PFSK-1 (cell line): ENCODE measurements around the gene SLC38A9.

Source experiments
- POLR2AphosphoS5 ChIP-seq: IDR thresholded peaks from 2 replicates; pipeline ENCODE4 v1.6.1; 2012; ENCODE audit warnings: low read depth, mild to moderate bottlenecking, control low read depth, low read length, moderate library complexity
- TAF1 ChIP-seq: IDR thresholded peaks from 2 replicates; pipeline ENCODE4 v1.6.1; 2012; ENCODE audit warnings: low read length, control low read depth, borderline replicate concordance; ENCODE audit not compliant: insufficient read depth
- TF ChIP-seq, protein P1 (sequence below), 2 experiments: IDR thresholded peaks; 2 replicates each; pipeline versions ENCODE4 v1.6.1 to v1.8.0; 2011 to 2012; ENCODE audit warnings: low read depth in 2 of 2, low read length in 2 of 2, control low read depth in 1 of 2, inconsistent platforms in 1 of 2, mild to moderate bottlenecking in 1 of 2, moderate library complexity in 1 of 2; ENCODE audit not compliant: insufficient read depth in 1 of 2

DNA sequence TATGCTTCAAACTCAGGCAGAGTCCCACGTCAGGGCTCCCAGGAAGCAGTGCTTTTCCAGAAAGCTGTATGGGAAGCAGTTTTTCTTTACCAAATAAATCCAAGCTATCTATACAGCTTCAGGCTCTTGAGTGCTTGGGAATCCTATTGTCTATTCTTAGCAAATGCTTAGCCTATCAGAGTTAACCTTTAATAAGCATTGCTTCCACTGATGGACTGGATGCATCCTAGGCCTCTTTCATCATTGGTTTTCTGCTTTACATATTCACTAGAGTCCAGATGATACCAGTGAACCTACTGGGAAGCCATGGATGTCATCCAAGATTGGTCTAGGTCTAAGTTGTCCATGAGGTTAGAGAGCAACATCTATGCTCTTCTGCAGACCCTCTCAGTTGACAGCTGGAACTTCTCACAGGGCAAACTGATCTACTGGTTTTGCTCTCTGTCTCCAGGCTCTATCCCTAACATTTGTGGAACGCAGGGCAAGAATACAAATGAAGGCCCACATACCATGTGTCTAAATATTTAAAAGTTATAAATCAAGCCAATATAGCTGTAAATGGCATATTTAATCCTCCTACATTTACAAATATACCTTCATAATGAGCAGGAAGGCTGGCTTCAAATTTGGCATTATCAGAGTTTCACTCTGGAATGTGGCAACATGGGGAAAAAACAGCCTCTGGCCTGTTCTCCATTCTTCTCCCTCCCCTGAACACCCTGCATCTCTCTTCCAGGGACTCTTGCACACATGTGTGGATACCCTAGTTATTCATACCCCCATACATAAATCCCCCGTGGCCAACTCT lies 127.5 kb downstream of the SLC38A9 start:
- TF ChIP-seq, protein P1, sequence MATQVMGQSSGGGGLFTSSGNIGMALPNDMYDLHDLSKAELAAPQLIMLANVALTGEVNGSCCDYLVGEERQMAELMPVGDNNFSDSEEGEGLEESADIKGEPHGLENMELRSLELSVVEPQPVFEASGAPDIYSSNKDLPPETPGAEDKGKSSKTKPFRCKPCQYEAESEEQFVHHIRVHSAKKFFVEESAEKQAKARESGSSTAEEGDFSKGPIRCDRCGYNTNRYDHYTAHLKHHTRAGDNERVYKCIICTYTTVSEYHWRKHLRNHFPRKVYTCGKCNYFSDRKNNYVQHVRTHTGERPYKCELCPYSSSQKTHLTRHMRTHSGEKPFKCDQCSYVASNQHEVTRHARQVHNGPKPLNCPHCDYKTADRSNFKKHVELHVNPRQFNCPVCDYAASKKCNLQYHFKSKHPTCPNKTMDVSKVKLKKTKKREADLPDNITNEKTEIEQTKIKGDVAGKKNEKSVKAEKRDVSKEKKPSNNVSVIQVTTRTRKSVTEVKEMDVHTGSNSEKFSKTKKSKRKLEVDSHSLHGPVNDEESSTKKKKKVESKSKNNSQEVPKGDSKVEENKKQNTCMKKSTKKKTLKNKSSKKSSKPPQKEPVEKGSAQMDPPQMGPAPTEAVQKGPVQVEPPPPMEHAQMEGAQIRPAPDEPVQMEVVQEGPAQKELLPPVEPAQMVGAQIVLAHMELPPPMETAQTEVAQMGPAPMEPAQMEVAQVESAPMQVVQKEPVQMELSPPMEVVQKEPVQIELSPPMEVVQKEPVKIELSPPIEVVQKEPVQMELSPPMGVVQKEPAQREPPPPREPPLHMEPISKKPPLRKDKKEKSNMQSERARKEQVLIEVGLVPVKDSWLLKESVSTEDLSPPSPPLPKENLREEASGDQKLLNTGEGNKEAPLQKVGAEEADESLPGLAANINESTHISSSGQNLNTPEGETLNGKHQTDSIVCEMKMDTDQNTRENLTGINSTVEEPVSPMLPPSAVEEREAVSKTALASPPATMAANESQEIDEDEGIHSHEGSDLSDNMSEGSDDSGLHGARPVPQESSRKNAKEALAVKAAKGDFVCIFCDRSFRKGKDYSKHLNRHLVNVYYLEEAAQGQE (IDR thresholded peaks at IDR 0.05; ENCODE audit: insufficient read depth in 1 of 2, low read depth in 2 of 2, low read length in 2 of 2) = no peak
- TF ChIP-seq TAF1 = no peak
- no peak for TF ChIP-seq POLR2AphosphoS5
